Cerebellar nuclear complex (tissue), 1 donor: ENCODE results near the gene GRIK5.
A peak's percentile ranks its signal among the peaks of the same experiment; 100 is the strongest.
"Not testable (repeated sequence)": the region's sequence is repeated elsewhere in the genome, so short reads cannot be mapped to it uniquely, and the experiment has no call there.

Experiments used
- DNase-seq, 2 experiments: peaks; one replicate each; lab custom pipeline; 2025; lab: John Stamatoyannopoulos, UW

Gene GRIK5, protein sequence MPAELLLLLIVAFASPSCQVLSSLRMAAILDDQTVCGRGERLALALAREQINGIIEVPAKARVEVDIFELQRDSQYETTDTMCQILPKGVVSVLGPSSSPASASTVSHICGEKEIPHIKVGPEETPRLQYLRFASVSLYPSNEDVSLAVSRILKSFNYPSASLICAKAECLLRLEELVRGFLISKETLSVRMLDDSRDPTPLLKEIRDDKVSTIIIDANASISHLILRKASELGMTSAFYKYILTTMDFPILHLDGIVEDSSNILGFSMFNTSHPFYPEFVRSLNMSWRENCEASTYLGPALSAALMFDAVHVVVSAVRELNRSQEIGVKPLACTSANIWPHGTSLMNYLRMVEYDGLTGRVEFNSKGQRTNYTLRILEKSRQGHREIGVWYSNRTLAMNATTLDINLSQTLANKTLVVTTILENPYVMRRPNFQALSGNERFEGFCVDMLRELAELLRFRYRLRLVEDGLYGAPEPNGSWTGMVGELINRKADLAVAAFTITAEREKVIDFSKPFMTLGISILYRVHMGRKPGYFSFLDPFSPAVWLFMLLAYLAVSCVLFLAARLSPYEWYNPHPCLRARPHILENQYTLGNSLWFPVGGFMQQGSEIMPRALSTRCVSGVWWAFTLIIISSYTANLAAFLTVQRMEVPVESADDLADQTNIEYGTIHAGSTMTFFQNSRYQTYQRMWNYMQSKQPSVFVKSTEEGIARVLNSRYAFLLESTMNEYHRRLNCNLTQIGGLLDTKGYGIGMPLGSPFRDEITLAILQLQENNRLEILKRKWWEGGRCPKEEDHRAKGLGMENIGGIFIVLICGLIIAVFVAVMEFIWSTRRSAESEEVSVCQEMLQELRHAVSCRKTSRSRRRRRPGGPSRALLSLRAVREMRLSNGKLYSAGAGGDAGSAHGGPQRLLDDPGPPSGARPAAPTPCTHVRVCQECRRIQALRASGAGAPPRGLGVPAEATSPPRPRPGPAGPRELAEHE

DNA sequence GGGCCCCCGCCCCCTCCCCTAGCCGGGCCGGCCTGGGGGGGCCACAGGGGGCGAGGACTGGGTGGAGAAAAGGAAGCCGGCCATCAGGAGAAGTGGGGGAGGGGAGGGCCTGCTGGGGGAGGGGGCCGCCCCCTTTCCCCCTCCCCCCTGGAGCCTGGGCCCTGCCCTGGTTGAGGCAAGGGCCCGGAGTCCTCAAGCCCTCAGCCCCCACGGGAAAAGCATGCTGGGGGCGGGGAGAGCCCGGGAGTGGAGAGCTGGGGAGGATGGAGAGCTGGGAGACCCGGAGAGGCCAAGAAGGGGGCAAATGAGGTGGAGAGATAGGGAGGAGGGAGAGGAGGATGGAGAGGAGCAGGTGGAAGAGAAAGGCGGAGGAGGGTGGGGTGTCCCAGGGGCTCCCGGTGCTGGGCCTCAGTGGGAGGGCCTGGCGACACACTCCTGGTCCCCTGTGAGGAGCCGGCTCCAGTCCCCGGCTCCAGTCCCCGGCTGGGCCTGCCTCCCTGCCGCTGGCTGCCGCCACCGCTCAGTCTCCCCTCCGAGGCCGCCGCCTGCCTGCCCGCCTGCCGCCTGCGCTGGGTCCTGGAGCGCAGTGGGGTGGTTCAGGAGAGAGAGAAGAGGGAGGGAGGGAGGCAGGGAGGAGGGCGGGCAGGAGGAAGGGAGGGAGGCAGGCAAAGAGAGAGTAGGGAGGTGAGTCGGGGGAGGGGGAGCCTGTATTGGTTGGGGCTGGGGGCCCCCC lies at the start of gene GRIK5:
GRIK5 (minus strand) TSS at position 588 of the 733 bp plus-strand sequence. CDS start 4,436 bp downstream, outside the sequence.
- DNase-seq = no peak

DNA sequence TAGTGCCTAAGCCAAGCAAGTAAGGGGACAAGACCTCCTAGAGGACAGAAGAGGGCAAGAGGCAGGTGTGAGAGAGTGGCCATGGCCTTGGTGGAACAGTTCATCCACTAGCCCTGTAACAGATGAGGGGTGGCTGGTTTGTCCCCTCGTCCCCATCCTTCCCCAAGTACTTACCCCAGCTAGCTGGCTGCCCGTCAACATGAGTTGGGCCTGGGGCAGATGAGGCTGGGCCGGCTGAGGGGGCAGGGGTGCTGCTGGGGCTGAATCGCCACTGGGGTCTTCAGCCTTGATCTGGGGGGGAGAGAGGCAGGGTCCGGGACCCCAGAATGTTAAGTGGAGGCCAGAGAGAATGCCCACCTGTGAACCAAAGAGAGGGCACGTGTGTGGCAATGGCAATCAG lies 47.1 kb upstream of the GRIK5 start:
- DNase-seq = no peak

DNA sequence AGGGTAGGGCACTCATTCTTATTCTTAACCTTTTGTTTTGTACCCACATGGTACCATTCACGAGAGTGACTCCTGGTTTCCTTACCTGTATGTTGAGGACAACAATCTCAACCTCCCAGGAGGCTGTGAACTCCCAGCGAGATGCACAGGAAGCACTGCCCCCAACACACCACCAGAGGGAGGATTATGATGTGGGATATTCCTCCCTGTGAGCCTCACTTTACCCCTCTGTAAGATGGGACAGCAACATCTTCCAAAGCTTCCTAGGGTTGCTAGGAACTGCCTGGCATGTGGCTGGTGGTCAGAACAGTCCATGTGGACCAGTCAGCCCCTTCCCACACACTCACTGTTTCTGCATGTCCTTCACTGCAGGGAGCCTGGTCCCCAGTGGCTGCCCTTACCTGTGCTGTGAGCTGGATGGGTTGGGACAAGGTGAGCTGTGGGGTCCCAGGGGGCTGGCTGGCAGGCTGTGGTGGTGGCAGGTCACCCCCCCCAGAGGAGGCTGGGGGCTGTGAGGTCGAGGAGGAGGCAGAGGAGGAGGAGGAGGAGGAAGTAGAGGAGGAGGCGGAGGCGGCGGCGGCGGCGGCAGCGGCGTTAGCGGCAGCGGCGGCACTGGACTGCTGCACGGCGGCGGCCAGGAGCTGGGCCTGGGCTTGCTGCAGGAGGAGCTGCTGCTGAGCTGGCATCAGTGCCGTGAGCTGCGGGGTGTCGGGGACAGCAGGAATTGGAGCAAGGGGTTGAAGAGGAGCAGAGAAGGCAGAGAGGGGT lies 46.5 kb upstream of the GRIK5 start:
- DNase-seq = no peak

DNA sequence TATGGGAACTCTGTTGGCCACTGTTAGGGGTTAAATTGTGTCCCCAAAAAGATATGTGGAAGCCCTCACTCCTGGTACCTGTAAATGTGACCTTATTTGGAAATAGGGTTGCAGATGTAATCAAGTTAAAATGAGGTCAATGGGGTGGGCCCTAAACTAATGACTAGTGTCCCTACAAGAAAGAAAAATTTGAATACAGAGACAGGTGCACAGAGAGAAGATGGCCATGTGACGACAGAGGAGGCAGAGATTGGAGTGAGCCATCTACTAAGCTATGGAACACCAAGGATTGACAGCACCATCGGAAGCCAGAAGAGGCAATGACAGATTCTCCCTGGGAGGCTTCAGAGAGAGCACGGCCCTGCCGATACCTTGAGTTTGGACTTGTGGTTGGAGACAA lies 45.7 kb upstream of the GRIK5 start:
- DNase-seq = no peak

DNA sequence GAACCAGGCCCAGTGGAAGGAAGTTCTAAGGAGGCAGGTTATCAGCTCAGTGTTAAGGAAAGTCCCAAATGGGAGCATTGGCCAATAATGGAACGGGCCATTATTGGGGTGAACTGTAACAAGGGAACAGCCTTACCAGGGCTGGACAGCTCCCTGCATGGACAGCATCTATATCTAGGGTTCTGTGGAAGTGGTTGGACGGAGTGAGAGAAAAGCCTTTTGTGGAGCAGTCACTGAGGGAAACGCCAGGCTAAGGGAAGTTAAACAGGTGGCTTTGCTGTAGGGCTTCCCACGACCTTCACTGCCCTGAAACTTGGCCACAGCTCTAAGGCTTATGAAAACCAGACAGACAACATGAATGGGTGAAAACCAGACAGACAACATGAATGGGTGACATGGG lies 45.2 kb upstream of the GRIK5 start:
- no peak for DNase-seq

DNA sequence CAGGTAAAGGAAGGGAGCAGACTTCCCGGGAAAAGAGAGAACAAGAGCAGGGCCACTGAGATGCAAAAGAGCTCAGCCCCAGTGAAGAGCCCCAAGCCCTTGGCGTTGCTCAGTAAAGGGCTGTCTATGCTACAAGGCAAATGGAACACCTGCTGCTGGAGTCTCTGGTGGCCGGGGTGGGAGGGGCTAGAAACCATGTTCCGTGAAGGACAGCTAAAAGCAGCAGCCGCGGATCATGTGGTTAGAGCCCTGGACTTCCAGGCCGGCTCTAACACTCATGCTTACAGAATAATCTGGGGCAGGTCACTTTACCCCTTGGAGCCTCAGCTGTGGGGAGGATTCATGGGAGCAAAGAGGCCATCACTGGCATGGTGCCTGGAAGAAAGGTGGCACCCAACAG lies 44.4 kb upstream of the GRIK5 start:
- no peak for DNase-seq

DNA sequence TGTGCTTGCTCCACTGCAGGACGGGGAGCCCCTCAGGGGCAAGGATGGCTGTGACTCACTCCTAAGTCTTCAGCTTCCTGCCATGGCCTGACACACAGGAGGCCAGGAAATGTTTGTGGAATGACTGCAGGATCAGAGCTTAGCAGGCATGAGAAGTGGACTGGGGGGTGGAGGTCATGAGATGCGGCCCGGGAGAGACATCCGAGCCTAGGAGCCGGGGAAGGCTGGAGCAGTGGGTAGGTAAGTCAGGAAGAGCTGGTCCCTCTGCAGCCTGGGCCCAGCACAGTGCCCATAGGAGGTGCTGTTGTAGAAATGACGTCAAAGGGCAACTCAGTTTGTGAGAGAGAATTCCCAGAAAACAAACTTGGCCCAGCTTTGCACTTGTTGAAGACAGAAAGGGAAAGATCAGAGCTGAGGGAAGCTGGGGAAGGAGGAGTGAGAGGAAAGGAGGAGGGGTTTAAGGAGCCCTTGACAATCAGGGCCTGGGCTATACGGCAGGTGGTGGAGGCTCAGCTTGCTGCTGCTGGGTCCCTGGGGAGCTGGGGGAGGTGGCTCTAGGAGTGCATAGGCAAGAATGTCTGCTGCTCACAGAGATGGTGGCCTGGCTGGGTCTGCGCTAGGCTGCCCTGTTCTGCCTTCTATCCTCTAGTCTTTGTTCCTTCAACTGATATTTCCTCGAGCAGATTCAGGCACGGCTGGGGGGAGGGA lies 43.8 kb upstream of the GRIK5 start:
- DNase-seq = no peak

DNA sequence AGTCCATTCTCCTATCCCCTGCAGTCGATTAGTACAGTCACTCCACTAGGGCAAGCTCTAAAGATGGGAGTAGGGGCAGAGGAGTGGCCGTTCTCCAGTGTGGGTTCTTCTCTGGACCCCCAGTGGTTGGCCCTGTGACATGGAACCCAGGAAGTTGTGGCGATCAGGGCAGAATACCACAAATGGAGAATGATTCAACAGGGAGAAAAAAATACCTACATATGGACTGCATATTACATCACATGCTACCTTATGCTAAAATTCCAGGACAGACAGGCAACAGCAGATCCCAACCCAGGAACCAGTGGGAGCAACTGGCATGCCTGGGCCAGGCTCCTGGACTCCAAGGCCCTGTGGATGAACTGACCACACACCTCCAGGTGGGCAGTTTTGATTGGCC lies 41.8 kb upstream of the GRIK5 start:
- DNase-seq = no peak

DNA sequence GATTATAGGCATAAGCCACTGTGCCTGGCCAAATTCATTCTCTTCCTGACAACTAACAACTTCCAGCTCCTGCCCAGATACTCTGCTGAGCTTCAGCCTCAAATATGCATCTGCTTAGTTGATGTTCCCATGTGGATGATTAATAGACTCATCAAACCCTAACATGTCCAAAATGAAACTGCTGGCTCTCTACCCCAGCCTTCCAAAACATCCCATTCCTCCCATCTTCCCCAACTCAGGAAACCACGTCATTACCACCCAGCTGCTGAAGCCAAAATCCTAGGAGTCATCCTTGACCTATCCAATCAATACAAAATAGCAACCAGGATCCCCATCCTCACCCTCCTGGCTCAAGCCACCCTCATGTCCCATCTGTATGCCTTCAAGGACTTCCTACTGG lies 41.4 kb upstream of the GRIK5 start:
- DNase-seq = no peak

DNA sequence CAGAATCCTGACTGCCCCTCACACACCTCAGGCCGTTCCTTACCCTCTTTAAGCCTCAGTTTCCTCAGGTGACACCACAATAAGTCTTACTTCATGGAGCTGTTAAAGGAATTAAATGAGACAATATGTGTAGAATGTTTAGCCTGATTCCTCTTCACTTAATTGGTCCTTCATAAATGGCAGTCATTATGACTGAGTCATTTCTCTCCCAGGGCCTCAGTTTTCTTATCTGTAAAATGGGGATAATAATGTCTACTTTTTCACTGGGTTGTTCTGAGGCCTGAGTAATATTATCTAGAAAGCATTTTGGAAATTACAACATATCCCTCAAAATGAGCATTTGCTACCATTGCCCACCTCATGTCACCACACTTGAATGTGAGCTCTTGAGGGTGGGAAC lies 40.7 kb upstream of the GRIK5 start:
- no peak for DNase-seq

DNA sequence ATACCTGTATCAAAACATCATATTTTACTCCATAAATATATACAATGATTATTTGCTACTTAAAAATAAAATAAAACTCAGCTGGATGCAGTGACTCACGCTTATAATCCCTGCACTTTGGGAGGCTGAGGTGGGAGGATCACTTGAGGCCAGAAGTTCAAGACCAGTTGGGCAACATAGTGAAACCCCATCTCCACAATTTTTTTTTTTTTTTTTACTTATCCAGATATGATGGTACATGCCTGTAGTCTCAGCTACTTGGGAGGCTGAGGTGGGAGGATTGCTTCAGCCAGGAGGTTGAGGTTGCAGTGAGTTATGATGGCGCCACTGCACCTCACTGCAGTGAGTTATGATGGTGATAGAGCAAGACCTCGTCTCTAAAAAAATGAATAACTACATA lies 39.9 kb upstream of the GRIK5 start:
- no peak for DNase-seq

DNA sequence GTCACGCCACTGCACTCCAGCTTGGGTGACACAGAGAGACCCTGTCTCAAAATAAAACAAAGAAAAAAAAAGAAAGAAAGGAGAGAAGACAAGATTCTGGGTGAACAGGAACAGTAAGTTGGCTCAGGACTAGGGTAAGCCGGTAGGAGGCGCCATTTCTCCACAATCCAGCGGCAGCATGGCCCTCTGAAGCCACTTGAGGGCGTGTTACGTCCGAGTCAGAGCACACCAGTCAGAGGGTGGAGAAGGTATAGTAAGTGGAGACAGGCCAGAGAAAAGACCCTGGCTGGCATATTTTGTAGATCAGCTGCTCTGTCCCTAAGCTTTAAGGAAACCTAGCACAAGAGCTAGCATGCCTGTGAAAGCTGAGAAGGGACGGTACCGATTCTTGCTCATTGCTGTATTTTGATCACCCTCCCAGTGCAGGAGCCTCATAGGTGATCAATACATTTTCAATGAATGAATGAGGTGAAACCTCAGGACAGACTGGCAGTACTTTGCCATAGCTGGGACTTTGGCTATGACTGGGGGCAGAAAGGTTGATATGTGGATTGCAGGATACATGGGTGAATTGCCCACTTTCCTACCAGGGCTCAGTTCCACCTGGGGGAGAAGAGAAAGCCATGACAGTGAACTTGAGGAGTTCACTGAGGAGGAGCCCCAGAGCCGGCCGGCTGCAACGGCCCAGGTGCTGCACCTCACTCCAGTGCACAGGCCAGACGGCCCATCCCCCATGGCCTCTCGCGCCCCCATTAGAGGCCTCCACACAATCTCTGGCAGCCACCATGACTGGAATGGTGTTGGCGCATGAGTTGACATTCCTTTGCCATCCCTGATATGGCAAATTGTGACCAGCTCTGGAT lies 38.8 kb upstream of the GRIK5 start:
- peak in 1 of 2 experiments; percentile 2 for DNase-seq

DNA sequence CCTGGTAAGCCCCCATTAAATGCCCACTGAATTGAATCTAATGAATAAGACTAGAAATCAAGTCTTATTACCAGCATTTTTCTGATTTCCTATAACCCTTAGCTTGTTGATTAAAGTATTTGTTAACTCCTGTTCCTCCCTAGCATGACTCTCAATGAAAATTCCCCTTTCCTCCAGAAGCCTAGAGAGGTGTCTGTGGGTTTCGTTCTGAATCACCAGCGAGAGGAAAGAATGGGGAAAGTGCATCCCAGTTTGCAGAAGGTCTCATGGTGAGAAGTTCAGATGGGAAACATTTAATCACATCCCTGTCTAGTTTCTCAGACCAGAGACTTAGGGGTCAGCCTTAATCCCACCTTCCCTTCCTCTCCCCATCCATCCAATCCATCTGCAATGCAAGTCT lies 35.4 kb upstream of the GRIK5 start:
- DNase-seq = no peak

DNA sequence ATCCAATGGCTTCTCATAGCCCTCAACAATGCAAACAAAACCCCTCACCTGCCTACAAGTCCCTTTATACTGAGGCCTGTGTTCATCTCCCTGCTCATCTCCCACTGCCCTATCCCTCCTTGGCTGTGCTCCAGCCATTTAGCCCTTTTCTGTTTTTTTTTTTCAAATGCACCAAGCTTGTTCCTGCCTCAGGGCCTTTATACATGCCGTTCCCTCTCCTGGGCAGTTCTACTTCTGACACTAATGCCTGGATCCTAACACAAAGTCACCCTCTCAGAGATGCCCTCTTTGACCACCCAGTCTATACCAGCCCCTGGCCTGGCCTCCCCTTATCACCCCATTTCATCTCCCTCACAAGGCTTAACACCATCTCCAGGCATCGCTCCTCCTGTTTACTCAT lies 32.9 kb upstream of the GRIK5 start:
- no peak for DNase-seq

DNA sequence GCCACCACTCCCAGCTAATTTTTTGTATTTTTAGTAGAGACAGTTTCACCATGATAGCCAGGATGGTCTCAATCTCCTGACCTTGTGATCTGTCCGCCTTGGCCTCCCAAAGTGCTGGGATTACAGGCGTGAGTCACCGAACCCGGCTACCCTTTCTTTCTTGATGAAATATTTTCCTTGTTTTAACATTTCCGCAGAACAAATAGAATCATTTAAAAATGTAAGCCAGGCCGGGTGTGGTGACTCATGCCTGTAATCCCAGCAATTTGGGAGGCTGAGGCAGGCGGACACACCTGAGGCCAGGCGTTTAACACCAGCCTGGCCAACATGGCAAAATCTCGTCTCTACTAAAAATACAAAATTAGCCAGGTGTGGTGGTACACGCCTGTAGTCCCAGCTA lies 30.2 kb upstream of the GRIK5 start:
- DNase-seq = not testable (repeated sequence)

DNA sequence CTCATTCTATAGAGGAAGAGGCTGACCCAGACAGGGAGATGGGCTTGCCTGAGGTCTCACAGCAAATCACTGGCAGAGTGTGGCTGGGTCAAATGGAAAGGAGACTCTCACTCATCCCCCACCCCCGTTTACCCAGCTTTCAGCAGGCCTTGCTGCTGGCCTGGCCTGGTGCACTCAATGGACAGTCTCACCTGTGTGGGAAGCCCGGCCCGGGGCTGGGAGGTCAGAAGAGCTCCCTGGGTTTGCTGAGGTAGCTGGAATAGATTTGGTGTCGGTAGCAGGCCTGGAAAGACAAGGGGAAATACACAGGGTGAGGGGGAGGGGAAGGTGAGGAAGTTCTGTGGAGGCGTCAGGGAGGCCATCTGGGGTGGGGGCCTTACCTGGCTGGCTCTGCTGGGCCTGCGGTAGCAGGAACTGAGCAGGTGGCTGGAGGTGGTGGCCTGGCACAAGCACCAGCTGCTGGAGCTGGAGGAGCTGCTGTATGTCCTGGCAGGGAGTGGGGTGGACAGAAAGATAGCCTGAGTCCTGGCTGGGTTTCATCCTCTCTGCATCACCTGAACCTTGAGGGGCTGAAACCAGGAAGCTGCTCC lies 29.4 kb upstream of the GRIK5 start:
- DNase-seq = no peak

DNA sequence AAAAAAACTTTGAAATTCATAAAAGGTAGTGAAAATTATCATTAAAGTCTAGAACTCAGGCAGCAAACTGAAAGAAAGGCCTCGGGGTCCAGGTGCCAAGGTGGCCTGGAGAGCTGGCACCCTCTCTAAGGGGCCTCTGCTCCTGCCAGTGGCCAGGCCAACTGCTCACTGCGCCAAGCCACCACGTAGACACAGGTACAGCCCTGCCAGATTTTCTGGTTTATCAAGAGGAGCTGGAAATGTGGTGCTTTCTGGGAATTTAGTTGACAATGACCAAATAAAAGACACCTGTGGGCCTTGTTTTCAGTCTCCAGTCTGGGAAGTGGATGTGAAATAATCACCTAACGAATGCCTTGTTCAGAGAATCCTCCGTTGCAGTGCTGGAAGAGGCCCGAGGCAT lies 28.8 kb upstream of the GRIK5 start:
- DNase-seq = no peak

DNA sequence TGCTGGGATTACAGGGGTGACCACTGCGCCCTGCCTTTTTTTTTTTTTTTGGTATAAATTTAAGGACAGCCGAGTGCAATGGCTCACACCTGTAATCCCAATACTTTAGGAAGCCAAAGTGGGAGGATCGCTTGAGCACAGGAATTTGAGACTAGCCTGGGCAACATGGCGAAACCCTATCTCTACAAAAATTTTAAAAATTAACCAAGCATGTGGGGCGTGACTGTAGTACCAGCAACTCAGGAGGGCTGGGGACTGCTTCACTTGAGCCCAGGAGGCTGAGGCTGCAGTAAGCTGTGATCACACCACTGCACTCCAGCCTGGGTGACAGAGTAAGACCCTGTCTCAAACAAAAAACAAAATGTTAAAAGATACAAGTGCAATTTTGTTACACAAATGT lies 27.5 kb upstream of the GRIK5 start:
- DNase-seq = no peak

DNA sequence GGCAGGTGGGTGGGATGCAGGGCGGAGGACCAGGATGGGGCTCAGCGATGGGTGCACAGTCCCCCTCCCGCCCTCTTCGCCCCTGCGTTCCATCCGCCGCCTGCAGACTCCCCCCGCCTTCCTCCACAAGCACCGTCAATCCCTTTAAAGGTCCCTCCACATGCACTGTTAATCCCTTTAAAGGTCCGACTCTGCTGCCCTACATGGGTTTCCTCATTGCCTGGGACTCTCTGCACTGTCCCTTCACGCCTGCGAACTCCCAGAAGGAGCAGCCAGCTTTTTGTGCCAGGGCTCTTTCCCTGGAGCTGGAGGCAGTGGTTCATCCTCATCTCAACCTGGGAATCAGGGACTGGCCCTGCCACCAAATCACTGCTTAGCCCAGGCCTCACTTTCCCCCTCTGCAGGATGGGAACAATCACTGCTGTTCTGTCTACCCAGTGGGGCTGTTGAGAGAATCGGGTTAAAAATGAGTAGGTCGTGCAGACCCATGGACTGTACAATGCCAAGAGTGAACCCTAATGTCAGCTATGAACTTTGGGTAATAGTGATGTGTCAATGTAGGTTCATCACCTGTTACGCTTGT lies 26.3 kb upstream of the GRIK5 start:
- no peak for DNase-seq
